ENCODE data around the gene ZNF488.

GRCh38 chr10:47388879-47389278 is 4.8 kb upstream of the ZNF488 start:
- TF ChIP-seq TAF1 (IDR thresholded peaks at IDR 0.05; ENCODE audit: borderline replicate concordance, insufficient read depth, low read length) (no peak), REST (IDR thresholded peaks at IDR 0.05; ENCODE audit: insufficient read depth in 1 of 2, low read depth in 2 of 2, low read length in 2 of 2) (no peak)
